Type B pancreatic cell (in vitro differentiated cells): ENCODE results near the gene SLC5A3. TPM values are rescaled to one million over a fixed set of nuclear protein-coding genes. Genes with fewer than 3 reads are reported as not detected.

ENCODE experiments used
- DNase-seq: peaks from one replicate; pipeline ENCODE4 v3.0.0; 2021; ENCODE audit warnings: mixed read lengths; ENCODE audit not compliant: unreplicated experiment; ENCODE audit errors: extremely low spot score
- H3K27ac Mint-ChIP-seq: 2 replicates; pipeline ENCODE4 v1.8.0; 2021; ENCODE audit warnings: mild to moderate bottlenecking, mixed read lengths
- H3K27me3 Mint-ChIP-seq: 2 replicates; pipeline ENCODE4 v1.8.0; 2021; ENCODE audit warnings: mixed read lengths
- H3K36me3 Mint-ChIP-seq: 2 replicates; pipeline ENCODE4 v1.8.0; 2021; ENCODE audit warnings: mixed read lengths
- H3K4me1 Mint-ChIP-seq: one replicate; pipeline ENCODE4 v1.8.0; 2021; ENCODE audit warnings: mixed read lengths; ENCODE audit not compliant: unreplicated experiment
- H3K4me3 Mint-ChIP-seq: 2 replicates; pipeline ENCODE4 v1.8.0; 2021; ENCODE audit warnings: mild to moderate bottlenecking, mixed read lengths
- H3K9me3 Mint-ChIP-seq: 2 replicates; pipeline ENCODE4 v1.8.0; 2021; ENCODE audit warnings: mixed read lengths
- CTCF ChIP-seq: fragments of 200-600 bp; sonication (generic); conservative IDR thresholded peaks from 2 replicates; pipeline ENCODE4 v1.5.0; 2021; ENCODE audit warnings: antibody characterized with exemption, mild to moderate bottlenecking
- total RNA-seq: library from RNA; stranded (reverse); gene quantifications from 2 replicates; pipeline ENCODE4 v1.2.1, GENCODE V29; 2021; ENCODE audit warnings: low replicate concordance

Gene SLC5A3
- total RNA-seq, 1 donor from 2014 or later: 28.8 TPM

DNA sequence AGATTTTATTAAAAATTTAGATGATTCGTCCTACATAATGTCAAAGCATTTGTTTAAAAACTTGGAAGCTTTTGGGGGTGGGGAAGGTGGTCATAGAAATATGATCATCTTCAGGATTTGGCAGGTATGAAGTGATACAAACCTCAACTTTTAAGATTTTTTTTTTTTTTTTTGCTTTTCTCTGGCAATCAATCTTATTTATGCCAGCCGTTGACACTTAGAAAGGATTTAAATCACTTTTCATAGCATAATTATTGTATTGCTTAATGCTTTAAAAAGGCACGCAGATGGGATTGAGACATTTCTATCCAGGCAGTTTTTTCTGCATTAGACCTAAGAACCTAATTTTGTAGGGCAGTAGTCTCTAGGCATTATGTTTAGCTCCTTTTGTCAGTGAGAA, 19.7 kb downstream of the SLC5A3 start:
- Mint-ChIP-seq H3K4me3 (no peak overlapping the region), H3K36me3 (peaks cover 30% of the 10 kb centered on the region), H3K9me3 (no peaks in the 10 kb centered on the region), H3K4me1 (peaks cover 16% of the 10 kb centered on the region), H3K27me3 (no peaks in the 10 kb centered on the region), H3K27ac (no peak overlapping the region)
- TF ChIP-seq CTCF: no peak
- DNase-seq: no peak

DNA sequence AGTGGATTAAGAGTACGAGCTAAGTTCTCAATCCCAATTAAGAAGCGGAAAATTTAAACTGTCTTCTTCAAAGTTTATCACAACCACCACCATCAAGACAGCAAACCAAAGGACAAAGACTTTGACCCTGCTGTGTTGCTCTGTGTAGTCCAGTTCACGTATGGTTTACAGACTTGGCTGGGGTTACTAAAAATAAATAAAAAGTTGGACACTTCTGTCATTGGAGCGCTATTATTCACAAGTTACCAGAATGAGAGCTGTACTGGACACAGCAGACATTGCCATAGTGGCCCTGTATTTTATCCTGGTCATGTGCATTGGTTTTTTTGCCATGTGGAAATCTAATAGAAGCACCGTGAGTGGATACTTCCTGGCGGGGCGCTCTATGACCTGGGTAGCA, 21.6 kb downstream of the SLC5A3 start:
- Mint-ChIP-seq H3K4me3 (no peak overlapping the region), H3K4me1 (peaks cover 16% of the 10 kb centered on the region)

GRCh38 chr21:34097442-34097841, 24.1 kb downstream of the SLC5A3 start:
- Mint-ChIP-seq H3K4me1 (peaks cover 15% of the 10 kb centered on the region), H3K27me3 (no peaks in the 10 kb centered on the region), H3K4me3 (no peak overlapping the region), H3K36me3 (peaks cover 43% of the 10 kb centered on the region), H3K27ac (no peak overlapping the region), H3K9me3 (no peaks in the 10 kb centered on the region)
- TF ChIP-seq CTCF: no peak
- DNase-seq: no peak

More for the DNA sequence above, 21.6 kb downstream of the SLC5A3 start:
- Mint-ChIP-seq H3K36me3 (peaks cover 35% of the 10 kb centered on the region), H3K9me3 (no peaks in the 10 kb centered on the region), H3K27me3 (no peaks in the 10 kb centered on the region), H3K27ac (no peak overlapping the region)
- no peak for TF ChIP-seq CTCF
- DNase-seq: no peak

GRCh38 chr21:34100337-34100736, 27.0 kb downstream of the SLC5A3 start:
- Mint-ChIP-seq H3K27ac (no peak overlapping the region), H3K27me3 (no peaks in the 10 kb centered on the region), H3K36me3 (peaks cover 47% of the 10 kb centered on the region), H3K9me3 (no peaks in the 10 kb centered on the region), H3K4me3 (no peak overlapping the region), H3K4me1 (peaks cover 8% of the 10 kb centered on the region)
- TF ChIP-seq CTCF: no peak
- DNase-seq: no peak

DNA sequence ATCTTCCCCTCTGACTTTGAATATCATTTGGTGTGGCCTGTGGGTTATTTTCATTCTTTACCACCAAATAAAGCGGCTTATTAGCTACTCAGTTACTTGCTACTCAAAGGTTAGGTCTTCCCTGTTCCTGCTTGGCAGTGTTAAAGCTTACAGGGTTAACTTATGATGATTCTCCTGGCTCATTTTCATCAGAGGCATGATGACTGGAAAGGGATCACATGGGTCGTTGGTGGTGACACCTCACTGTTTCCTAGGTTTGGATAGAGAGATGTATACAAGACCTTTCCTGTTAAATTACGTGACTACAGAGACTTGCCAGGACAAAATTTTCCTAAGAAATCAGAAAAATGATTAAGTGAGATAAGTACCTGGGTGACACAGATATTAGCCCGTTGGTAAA, 27.4 kb downstream of the SLC5A3 start:
- no peak for TF ChIP-seq CTCF
- Mint-ChIP-seq H3K4me1 (peaks cover 8% of the 10 kb centered on the region), H3K36me3 (peaks cover 47% of the 10 kb centered on the region), H3K27ac (no peak overlapping the region), H3K27me3 (no peaks in the 10 kb centered on the region), H3K9me3 (no peaks in the 10 kb centered on the region), H3K4me3 (no peak overlapping the region)
- DNase-seq: no peak

GRCh38 chr21:34105947-34106541, 32.7 kb downstream of the SLC5A3 start:
- Mint-ChIP-seq H3K4me3 (no peak overlapping the region), H3K36me3 (peaks cover 33% of the 10 kb centered on the region), H3K27me3 (no peaks in the 10 kb centered on the region), H3K9me3 (no peaks in the 10 kb centered on the region), H3K4me1 (peaks cover 3% of the 10 kb centered on the region), H3K27ac (no peak overlapping the region)
- no peak for DNase-seq
- no peak for TF ChIP-seq CTCF
